Spleen (tissue), 11 donors: ENCODE measurements around the gene RIC8B. TPM values are rescaled to one million over a fixed set of nuclear protein-coding genes. Genes with fewer than 3 reads are reported as not detected.

Source experiments
- DNase-seq: peaks from one replicate; pipeline ENCODE4 v3.0.0-alpha.2; 2020
- H3K27ac ChIP-seq, 8 donors: fragments of 200-600 bp; sonication (generic) in 7 of 8; 1 replicate in 4 of 8; 2 replicates in 4 of 8; pipeline versions ENCODE4 v1.5.0 to v1.8.0; 2016 to 2021; ENCODE audit warnings: inconsistent platforms in 4 of 8, mild to moderate bottlenecking in 4 of 8, moderate library complexity in 1 of 8
- H3K27me3 ChIP-seq, 7 donors: fragments of 200-600 bp; sonication (generic) in 6 of 7; replicated peaks in 1 of 7; 1 replicate in 4 of 7; 2 replicates in 3 of 7; pipeline versions ENCODE4 v1.5.0 to v1.8.0; 2016 to 2021; ENCODE audit warnings: inconsistent platforms in 3 of 7, mild to moderate bottlenecking in 1 of 7
- H3K36me3 ChIP-seq, 6 donors: fragments of 200-600 bp; sonication (generic) in 5 of 6; 1 replicate in 4 of 6; 2 replicates in 2 of 6; pipeline versions ENCODE4 v1.5.0 to v1.8.0; 2016 to 2021; ENCODE audit warnings: inconsistent platforms in 2 of 6
- H3K4me1 ChIP-seq, 6 donors: fragments of 200-600 bp; sonication (generic) in 5 of 6; 1 replicate in 3 of 6; 2 replicates in 3 of 6; pipeline versions ENCODE4 v1.5.0 to v1.8.0; 2016 to 2021; ENCODE audit warnings: inconsistent platforms in 3 of 6
- H3K4me3 ChIP-seq, 8 donors: fragments of 200-600 bp; sonication (generic) in 7 of 8; 1 replicate in 4 of 8; 2 replicates in 4 of 8; pipeline versions ENCODE4 v1.5.0 to v1.8.0; 2016 to 2021; ENCODE audit warnings: inconsistent platforms in 4 of 8, mild to moderate bottlenecking in 4 of 8, moderate library complexity in 2 of 8
- H3K9me3 ChIP-seq, 8 donors: fragments of 200-600 bp; sonication (generic) in 7 of 8; 1 replicate in 4 of 8; 2 replicates in 4 of 8; pipeline versions ENCODE4 v1.5.0 to v1.8.0; 2016 to 2021; ENCODE audit warnings: inconsistent platforms in 4 of 8
- POLR2A ChIP-seq, 3 donors: fragments of 450-650 bp; IDR thresholded peaks; one replicate each; pipeline ENCODE4 v1.5.1; 2017; ENCODE audit warnings: antibody characterized with exemption in 3 of 3, mild to moderate bottlenecking in 1 of 3
- POLR2AphosphoS5 ChIP-seq, 3 donors: sonication (generic); formaldehyde crosslinking; IDR thresholded peaks; one replicate each; pipeline ENCODE4 v1.5.1; 2017; ENCODE audit warnings: antibody characterized with exemption in 3 of 3
- WGBS, 5 donors: extraction: QIAGEN DNeasy Blood & Tissue Kit in 3 of 5; methylation state at CpG; one replicate each; pipeline versions ENCODE4 v1.1.5 to v1.1.7; 2013 to 2018; 5-methylcytosine and 5-hydroxymethylcytosine counted together
- intact Hi-C: fragments of 100-400 bp; cut with DNase I; formaldehyde crosslinking; loops from one replicate; pipeline ENCODE4 v1.15.0; 2023; ENCODE audit warnings: low total_unique reads
- polyA plus RNA-seq, 3 donors: library from polyadenylated mRNA; stranded (reverse); fragments of 200-250 nt; gene quantifications; one replicate each; pipeline ENCODE4 v1.2.1, GENCODE V29; 2013
- total RNA-seq, 7 donors: library from RNA; depleted of rRNA in 3 of 7; stranded (reverse); fragments of >200 nt in 3 of 7; fragmentation: NEBNext Ultra II Directional in 4 of 7; extraction: Animal tissue kit (Norgen Biotek cat#: 25700) in 4 of 7; gene quantifications; one replicate each; pipeline versions ENCODE4 v1.1.0 to v1.2.1, GENCODE V29; 2016 to 2021
- TF ChIP-seq, protein P1 (sequence below), 11 experiments: fragments of 200-600 bp in 7 of 11; fragments of 450-650 bp in 4 of 11; sonication (generic) in 4 of 11; IDR thresholded peaks in 8 of 11; conservative IDR thresholded peaks in 3 of 11; 1 replicate in 7 of 11; 2 replicates in 4 of 11; pipeline versions ENCODE4 v1.4.0 to v1.8.0; 2016 to 2021; ENCODE audit warnings: antibody characterized with exemption in 11 of 11, inconsistent platforms in 4 of 11, mild to moderate bottlenecking in 1 of 11
- donor health status: healthy with polysubstance abuse.
- donor health status: DM: no; HTN: no; CAD: no; lungs with moderate emphysema.
- donor health status: DM: no; HTN: no; CAD: no.
- donor health status: Bipolar disorder and iron deficiency.
- donor health status: healthy.
- donor health status: DM: no; HTN: no; CAD: no.
- donor health status: DM: yes; HTN: yes; CAD: no.

Gene RIC8B
- total and polyA plus RNA-seq, 10 donors: 1.9 to 21.3 (median 14.1) TPM

DNA sequence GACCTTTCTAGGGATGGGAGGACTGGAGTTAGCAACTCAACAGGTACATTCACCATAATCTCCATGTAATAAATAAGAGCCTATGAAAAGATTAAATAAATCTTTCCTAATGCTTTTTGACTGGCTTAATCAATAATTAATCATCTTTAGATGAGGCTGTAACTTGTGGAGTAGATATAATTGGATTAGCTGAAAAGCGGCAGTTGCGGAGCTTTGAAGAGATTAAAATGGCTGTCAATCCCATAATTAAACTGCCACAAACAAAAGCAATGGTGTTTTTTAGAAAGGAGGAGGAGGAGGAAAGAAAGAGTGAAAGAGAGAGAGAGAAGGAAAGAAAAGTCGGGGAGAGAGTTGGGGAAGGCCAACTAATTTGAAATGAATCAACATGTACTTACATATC lies 110.5 kb downstream of the RIC8B start:
- H3K36me3 ChIP-seq: peaks cover 0 to 86% (median 18%) of the 10 kb centered on the region in 6 donors

DNA sequence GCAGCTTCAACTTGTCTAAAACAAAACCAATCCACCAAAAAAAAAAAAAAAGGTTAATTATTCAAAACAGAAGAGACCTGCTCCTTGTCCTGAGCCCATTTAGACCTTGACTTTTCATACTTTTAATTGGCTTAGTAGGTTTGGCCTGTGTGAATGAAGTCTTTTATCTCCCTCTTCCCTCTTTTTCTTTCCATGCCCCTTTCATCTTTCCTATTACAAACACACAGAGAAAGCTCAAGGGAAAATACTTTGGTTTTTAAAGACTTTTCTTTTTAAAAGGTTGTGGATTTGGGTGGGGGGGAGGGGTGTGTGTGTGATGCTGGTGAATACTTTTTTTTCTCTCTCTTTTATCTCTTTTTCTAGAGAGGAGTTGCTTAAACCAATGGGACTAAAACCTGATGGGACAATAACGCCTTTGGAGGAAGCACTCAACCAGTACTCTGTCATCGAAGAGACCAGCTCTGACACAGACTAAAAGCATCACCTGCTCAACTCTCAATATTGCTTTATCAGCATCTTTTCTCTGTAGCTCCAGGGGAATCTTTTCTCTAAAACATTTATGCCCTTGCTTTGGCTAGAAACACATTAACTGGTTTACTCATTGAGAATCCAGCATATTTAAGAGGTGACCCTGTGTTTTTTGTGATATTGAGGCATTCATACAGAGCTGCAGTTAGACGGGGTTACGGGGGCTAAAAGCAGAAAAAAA lies 111.2 kb downstream of the RIC8B start:
- H3K36me3 ChIP-seq: peaks cover 0 to 80% (median 17%) of the 10 kb centered on the region in 6 donors
- no peak for DNase-seq
- no peaks in the 10 kb centered on the region for H3K4me1 ChIP-seq
- H3K27me3 ChIP-seq: peaks cover 0 to 16% (median 0%) of the 10 kb centered on the region in 7 donors
- TF ChIP-seq POLR2AphosphoS5 (IDR thresholded peaks at IDR 0.05) (no peak), POLR2A (IDR thresholded peaks at IDR 0.05) (no peak)
- TF ChIP-seq, protein P1, sequence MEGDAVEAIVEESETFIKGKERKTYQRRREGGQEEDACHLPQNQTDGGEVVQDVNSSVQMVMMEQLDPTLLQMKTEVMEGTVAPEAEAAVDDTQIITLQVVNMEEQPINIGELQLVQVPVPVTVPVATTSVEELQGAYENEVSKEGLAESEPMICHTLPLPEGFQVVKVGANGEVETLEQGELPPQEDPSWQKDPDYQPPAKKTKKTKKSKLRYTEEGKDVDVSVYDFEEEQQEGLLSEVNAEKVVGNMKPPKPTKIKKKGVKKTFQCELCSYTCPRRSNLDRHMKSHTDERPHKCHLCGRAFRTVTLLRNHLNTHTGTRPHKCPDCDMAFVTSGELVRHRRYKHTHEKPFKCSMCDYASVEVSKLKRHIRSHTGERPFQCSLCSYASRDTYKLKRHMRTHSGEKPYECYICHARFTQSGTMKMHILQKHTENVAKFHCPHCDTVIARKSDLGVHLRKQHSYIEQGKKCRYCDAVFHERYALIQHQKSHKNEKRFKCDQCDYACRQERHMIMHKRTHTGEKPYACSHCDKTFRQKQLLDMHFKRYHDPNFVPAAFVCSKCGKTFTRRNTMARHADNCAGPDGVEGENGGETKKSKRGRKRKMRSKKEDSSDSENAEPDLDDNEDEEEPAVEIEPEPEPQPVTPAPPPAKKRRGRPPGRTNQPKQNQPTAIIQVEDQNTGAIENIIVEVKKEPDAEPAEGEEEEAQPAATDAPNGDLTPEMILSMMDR (IDR thresholded peaks at IDR 0.05 in 8 of 11, conservative IDR thresholded peaks at IDR 0.05 in 3 of 11): no peak
- no peaks in the 10 kb centered on the region for H3K9me3 ChIP-seq
- H3K4me3 ChIP-seq: no peak overlapping the region
- H3K27ac ChIP-seq: no peak overlapping the region
- 96 to 97% (median 97%) methylated on average over 4 of the region's 4 CpGs for WGBS, 5 donors
- intact Hi-C loops: no loop called here

More for the DNA sequence above, 110.5 kb downstream of the RIC8B start:
- Histone ChIP-seq H3K27ac (no peak overlapping the region), H3K9me3 (no peaks in the 10 kb centered on the region), H3K4me1 (no peaks in the 10 kb centered on the region), H3K4me3 (no peak overlapping the region), H3K27me3 (peaks cover 0 to 9% (median 0%) of the 10 kb centered on the region in 7 donors)
- DNase-seq: no peak
- TF ChIP-seq, protein P1 (IDR thresholded peaks at IDR 0.05 in 8 of 11, conservative IDR thresholded peaks at IDR 0.05 in 3 of 11): no peak
- TF ChIP-seq POLR2A (IDR thresholded peaks at IDR 0.05) (no peak), POLR2AphosphoS5 (IDR thresholded peaks at IDR 0.05) (no peak)
- intact Hi-C loops: no loop called here
- WGBS, 5 donors: 96 to 99% (median 98%) methylated on average over 3 of the region's 3 CpGs

- Histone ChIP-seq H3K27ac (no peak overlapping the region), H3K4me1 (no peaks in the 10 kb centered on the region), H3K27me3 (peaks cover 0 to 28% (median 0%) of the 10 kb centered on the region in 7 donors), H3K36me3 (peaks cover 0 to 67% (median 12%) of the 10 kb centered on the region in 6 donors), H3K4me3 (no peak overlapping the region), H3K9me3 (no peaks in the 10 kb centered on the region)
- intact Hi-C loops: no loop called here
- 86 to 93% (median 87%) methylated on average over 2 of the region's 2 CpGs for WGBS, 5 donors
- no peak for DNase-seq
- TF ChIP-seq, protein P1 (IDR thresholded peaks at IDR 0.05 in 8 of 11, conservative IDR thresholded peaks at IDR 0.05 in 3 of 11): no peak
- TF ChIP-seq POLR2A (IDR thresholded peaks at IDR 0.05): no peak
- TF ChIP-seq POLR2AphosphoS5 (IDR thresholded peaks at IDR 0.05): no peak
These were observed 112.5 kb downstream of the RIC8B start for GRCh38 chr12:106886932-106887331.

DNA sequence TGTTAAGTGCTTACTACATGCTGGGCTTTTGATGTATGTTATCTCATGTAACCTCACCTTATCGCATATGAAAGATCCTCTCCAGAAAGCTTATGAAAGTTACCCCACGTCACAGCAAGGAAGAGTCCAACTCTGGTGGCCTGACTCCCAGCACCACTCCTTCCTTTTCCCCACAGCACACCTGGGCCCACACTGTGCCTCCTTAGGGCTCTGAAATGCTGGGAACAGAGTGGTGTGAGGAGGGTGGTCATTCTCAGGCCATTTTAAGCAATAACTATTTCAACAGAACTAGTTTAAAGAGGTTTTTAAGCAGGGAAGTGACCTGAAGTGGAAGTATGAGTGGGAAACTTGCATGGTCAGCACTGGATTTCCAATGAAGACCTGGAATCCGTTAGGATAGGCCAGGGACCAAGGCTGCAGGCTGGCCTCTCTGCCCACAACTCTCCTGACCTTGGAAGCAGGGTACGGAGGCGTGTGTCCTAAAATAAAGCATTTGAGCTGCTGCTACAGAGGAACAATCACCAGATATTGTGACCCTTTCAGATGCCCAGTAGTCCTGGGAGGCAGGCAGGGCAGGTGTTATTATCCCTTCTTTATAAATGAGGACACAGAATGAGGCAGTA lies 114.0 kb downstream of the RIC8B start:
- TF ChIP-seq POLR2A (IDR thresholded peaks at IDR 0.05) (no peak), POLR2AphosphoS5 (IDR thresholded peaks at IDR 0.05) (no peak)
- TF ChIP-seq, protein P1 (IDR thresholded peaks at IDR 0.05 in 8 of 11, conservative IDR thresholded peaks at IDR 0.05 in 3 of 11): no peak
- no peak for DNase-seq
- Histone ChIP-seq H3K27ac (no peak overlapping the region), H3K27me3 (peaks cover 0 to 44% (median 0%) of the 10 kb centered on the region in 7 donors), H3K36me3 (peaks cover 0 to 52% (median 12%) of the 10 kb centered on the region in 6 donors), H3K9me3 (no peaks in the 10 kb centered on the region), H3K4me1 (no peaks in the 10 kb centered on the region), H3K4me3 (no peak overlapping the region)
- intact Hi-C loops: no loop called here
- WGBS, 5 donors: 78 to 86% (median 85%) methylated on average over 5 of the region's 5 CpGs
